ENCODE measurements around the gene PHLDB1. TPM values are rescaled to one million over a fixed set of nuclear protein-coding genes. Genes with fewer than 3 reads are reported as not detected.
A peak's percentile ranks its signal among the peaks of the same experiment; 100 is the strongest.

PHLDB1 gene
- total and polyA plus RNA-seq, 11 donors: 86.0 to 129 (median 113) TPM

GRCh38 chr11:118697346-118697745 is 89.9 kb downstream of the PHLDB1 start:
- TF ChIP-seq POLR2A (IDR thresholded peaks at IDR 0.05): no peak
- Histone ChIP-seq H3K36me3 (no peaks in the 10 kb centered on the region), H3K27ac (no peak overlapping the region), H3K27me3 (no peaks in the 10 kb centered on the region), H3K4me1 (peaks cover 0 to 5% (median 0%) of the 10 kb centered on the region in 12 donors), H3K9me3 (peaks cover 0 to 10% (median 0%) of the 10 kb centered on the region in 12 donors), H3K4me3 (no peak overlapping the region)
- intact Hi-C loops (cut with DNase I): loop anchor here in 3 of 10 donors (10.0 kb wide), 4 partner anchors 67 to 237 kb away; partner anchors contain the start of gene DDX6 (in 1 of the 3)
- DNase-seq: no peak
- ATAC-seq: no peak
- WGBS, 4 donors: 73 to 80% (median 77%) methylated on average over 4 to 8 of the region's 8 CpGs

- peak overlapping the region in 1 of 12 donors; percentile 79 for H3K27ac ChIP-seq
- intact Hi-C loops (cut with DNase I): loop anchor here in 3 of 10 donors (10.0 kb wide), 4 partner anchors 65 to 235 kb away; partner anchors contain the start of gene DDX6 (in 1 of the 3)
- H3K36me3 ChIP-seq: no peaks in the 10 kb centered on the region
- H3K4me3 ChIP-seq: no peak overlapping the region
- TF ChIP-seq POLR2A (IDR thresholded peaks at IDR 0.05) (no peak), CTCF (IDR thresholded peaks at IDR 0.05) (no peak)
- peaks cover 0 to 10% (median 0%) of the 10 kb centered on the region in 12 donors for H3K9me3 ChIP-seq
- 80 to 84% (median 82%) methylated on average over 7 of the region's 7 CpGs for WGBS, 4 donors
- no peak for ATAC-seq
- no peaks in the 10 kb centered on the region for H3K27me3 ChIP-seq
- H3K4me1 ChIP-seq: peaks cover 0 to 3% (median 0%) of the 10 kb centered on the region in 12 donors
- no peak for DNase-seq
Observed at GRCh38 chr11:118699506-118700220, 92.2 kb downstream of the PHLDB1 start.

GRCh38 chr11:118703563-118704106 is 96.2 kb downstream of the PHLDB1 start:
- ATAC-seq (peak in 1 of 4 donors; percentile 44), DNase-seq (peak in 3 of 5 donors; percentile 41 to 52 (median 41))
- Histone ChIP-seq H3K4me3 (no peak overlapping the region), H3K27ac (peak overlapping the region in 1 of 12 donors; percentile 24), H3K36me3 (no peaks in the 10 kb centered on the region), H3K27me3 (no peaks in the 10 kb centered on the region), H3K4me1 (peaks cover 0 to 18% (median 0%) of the 10 kb centered on the region in 12 donors), H3K9me3 (peaks cover 0 to 10% (median 0%) of the 10 kb centered on the region in 12 donors)
- TF ChIP-seq CTCF (IDR thresholded peaks at IDR 0.05) (no peak), POLR2A (IDR thresholded peaks at IDR 0.05) (no peak)
- intact Hi-C loops (cut with DNase I): no loop called here
- 90 to 94% (median 93%) methylated on average over 5 of the region's 5 CpGs for WGBS, 4 donors

- DNase-seq: peak in 1 of 5 donors; percentile 63
- no peaks in the 10 kb centered on the region for H3K27me3 ChIP-seq
- H3K4me3 ChIP-seq: no peak overlapping the region
- peak in 2 of 4 donors; percentile 34 to 53 for ATAC-seq
- H3K9me3 ChIP-seq: peaks cover 0 to 7% (median 0%) of the 10 kb centered on the region in 12 donors
- no peaks in the 10 kb centered on the region for H3K36me3 ChIP-seq
- intact Hi-C loops (cut with DNase I): no loop called here
- 63 to 70% (median 68%) methylated on average over 15 of the region's 15 CpGs for WGBS, 4 donors
- TF ChIP-seq POLR2A (IDR thresholded peaks at IDR 0.05): no peak
- no peak for TF ChIP-seq CTCF (IDR thresholded peaks at IDR 0.05)
- no peak overlapping the region for H3K27ac ChIP-seq
- peaks cover 0 to 18% (median 0%) of the 10 kb centered on the region in 12 donors for H3K4me1 ChIP-seq
Observed at GRCh38 chr11:118705111-118705741, 97.8 kb downstream of the PHLDB1 start.

Data from heart left ventricle (tissue), 16 donors.